ENCODE results near the gene TRIM65.

DNA sequence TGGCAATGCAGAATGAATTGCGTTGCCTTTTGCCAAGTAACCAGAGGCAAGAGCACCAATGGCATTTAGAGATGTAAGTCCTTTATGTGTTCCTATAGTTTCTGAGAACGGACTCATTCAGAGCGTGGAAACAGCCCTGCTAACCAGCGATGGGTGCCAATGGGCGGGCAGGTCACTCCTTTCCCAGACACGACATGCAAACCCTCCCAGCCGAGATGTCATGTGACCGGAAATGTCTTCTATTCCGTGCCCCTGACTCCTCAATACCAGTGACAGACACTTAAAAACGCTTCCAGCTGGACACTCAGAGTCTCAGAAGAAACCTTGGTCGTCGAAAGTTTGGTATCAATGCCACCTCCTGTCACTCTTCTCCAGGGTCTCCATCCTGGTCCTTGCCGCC, 40.9 kb upstream of the TRIM65 start:
- TF ChIP-seq CTCF (IDR thresholded peaks at IDR 0.05) (no peak), POLR2AphosphoS5 (IDR thresholded peaks at IDR 0.05) (no peak), POLR2A (IDR thresholded peaks at IDR 0.05; ENCODE audit: low read depth) (no peak), EP300 (IDR thresholded peaks at IDR 0.05) (no peak)

All from esophagus muscularis mucosa (tissue), 4 donors.